GM08714 (cell line): ENCODE measurements around the gene CEL.
"Not testable (repeated sequence)": the region's sequence is repeated elsewhere in the genome, so short reads cannot be mapped to it uniquely, and the experiment has no call there.

Experiments
- H3K4me3 ChIP-seq: fragments of 200-500 bp; sonication (Bioruptor generic); 2 replicates; pipeline ENCODE4 v1.5.1; 2014; ENCODE audit warnings: mild to moderate bottlenecking, low read length, inconsistent platforms
- ZNF274 ChIP-seq: IDR thresholded peaks from 2 replicates; pipeline ENCODE4 v1.6.1; 2012; ENCODE audit warnings: mild to moderate bottlenecking, low read depth, low read length

Gene CEL

GRCh38 chr9:133064241-133065069 lies 2.7 kb downstream of the CEL start:
- TF ChIP-seq ZNF274 = no peak
- H3K4me3 ChIP-seq = no peak overlapping the region

GRCh38 chr9:133065070-133065388 lies 3.2 kb downstream of the CEL start:
- no peak for TF ChIP-seq ZNF274
- no peak overlapping the region for H3K4me3 ChIP-seq

- no peak overlapping the region for H3K4me3 ChIP-seq
- TF ChIP-seq ZNF274 = no peak
Observed at GRCh38 chr9:133066181-133066983, 4.6 kb downstream of the CEL start.

- TF ChIP-seq ZNF274 = no peak
- H3K4me3 ChIP-seq = no peak overlapping the region
Observed at GRCh38 chr9:133067006-133067405, 5.2 kb downstream of the CEL start.

- H3K4me3 ChIP-seq = no peak overlapping the region
- TF ChIP-seq ZNF274 = no peak
Observed at GRCh38 chr9:133067813-133068212, 6.0 kb downstream of the CEL start.

- not testable (repeated sequence) for H3K4me3 ChIP-seq
Observed at GRCh38 chr9:133068431-133068830, 6.7 kb downstream of the CEL start.

GRCh38 chr9:133070500-133070961 lies 8.8 kb downstream of the CEL start:
- not testable (repeated sequence) for H3K4me3 ChIP-seq

GRCh38 chr9:133070985-133071384 lies 9.2 kb downstream of the CEL start:
- not testable (repeated sequence) for H3K4me3 ChIP-seq

- no peak for TF ChIP-seq ZNF274
- H3K4me3 ChIP-seq = no peak overlapping the region
Observed at GRCh38 chr9:133071484-133072150, 9.8 kb downstream of the CEL start.

- not testable (repeated sequence) for H3K4me3 ChIP-seq
Observed at GRCh38 chr9:133072210-133072609, 10.4 kb downstream of the CEL start.

GRCh38 chr9:133073086-133074014 lies 11.6 kb downstream of the CEL start:
- H3K4me3 ChIP-seq = no peak overlapping the region
- no peak for TF ChIP-seq ZNF274

GRCh38 chr9:133074111-133074651 lies 12.4 kb downstream of the CEL start:
- H3K4me3 ChIP-seq = no peak overlapping the region
- no peak for TF ChIP-seq ZNF274

- no peak overlapping the region for H3K4me3 ChIP-seq
Observed at GRCh38 chr9:133075925-133076630, 14.3 kb downstream of the CEL start.

GRCh38 chr9:133076691-133077090 lies 14.9 kb downstream of the CEL start:
- no peak for TF ChIP-seq ZNF274
- no peak overlapping the region for H3K4me3 ChIP-seq

More at GRCh38 chr9:133075925-133076630, 14.3 kb downstream of the CEL start:
- no peak for TF ChIP-seq ZNF274
